NCI-H2196 (cell line): ENCODE measurements around the gene RNPC3.

Source experiments
- DNase-seq: peaks from one replicate; lab custom pipeline; 2025; ENCODE audit not compliant: unreplicated experiment; lab: John Stamatoyannopoulos, UW

RNPC3 gene

GRCh38 chr1:103525607-103526507, at the start of gene RNPC3:
Gene RNPC3 (plus strand): TSS chr1:103525699. CDS start chr1:103526071, 372 bp downstream.
- DNase-seq = peak; percentile 93

- DNase-seq = no peak
These were observed 48.4 kb upstream of the RNPC3 start for GRCh38 chr1:103477101-103477500.

DNA sequence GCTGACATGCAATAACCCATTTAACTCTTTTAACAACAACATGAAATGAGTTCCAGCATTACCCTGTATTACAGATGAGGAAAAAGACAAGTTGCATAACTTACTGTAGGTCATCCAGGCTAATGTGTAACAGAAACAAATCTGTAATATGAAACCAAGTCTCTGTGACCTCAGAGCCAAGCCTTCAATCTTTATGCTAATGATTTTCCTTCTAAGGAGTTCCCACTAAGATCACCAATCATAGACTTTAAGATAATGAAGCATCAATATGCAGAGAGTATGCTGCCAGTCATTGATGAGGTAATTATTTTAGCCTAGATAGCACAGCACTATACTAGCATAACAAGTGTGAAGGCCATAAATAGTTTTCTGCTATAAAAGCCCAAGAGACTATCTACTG, 35.6 kb upstream of the RNPC3 start:
- DNase-seq = no peak

- no peak for DNase-seq
These were observed 33.4 kb upstream of the RNPC3 start for GRCh38 chr1:103492003-103492625.

DNA sequence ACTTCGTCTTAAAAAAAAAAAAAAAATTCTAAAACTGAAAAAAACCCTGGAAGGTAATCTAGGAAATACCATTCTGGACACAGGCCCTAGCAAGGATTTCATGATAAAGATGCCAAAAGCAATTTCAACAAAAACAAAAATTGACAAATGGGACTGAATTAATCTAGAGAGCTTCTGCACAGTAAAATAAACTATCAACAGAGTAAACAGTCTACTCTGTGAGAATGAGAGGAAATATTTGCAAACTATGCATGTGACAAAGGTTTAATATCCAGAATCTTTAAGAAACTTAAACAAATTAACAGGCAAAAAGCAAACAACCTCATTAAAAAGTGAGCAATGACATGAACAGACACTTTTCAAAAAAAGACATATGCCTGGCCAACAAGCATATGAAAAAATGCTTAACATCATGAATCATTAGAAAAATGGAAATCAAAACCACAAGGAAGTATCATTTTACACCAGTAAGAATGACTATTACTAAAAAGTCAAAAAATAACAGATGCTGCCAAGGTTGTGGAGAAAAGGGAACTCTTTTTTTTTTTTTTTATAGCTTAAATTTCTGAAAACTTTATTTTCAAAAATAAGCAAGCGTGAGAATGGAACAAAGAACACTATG, 29.4 kb upstream of the RNPC3 start:
- DNase-seq = no peak

- no peak for DNase-seq
These were observed 28.1 kb upstream of the RNPC3 start for GRCh38 chr1:103497404-103497803.

GRCh38 chr1:103509250-103509649, 16.2 kb upstream of the RNPC3 start:
- no peak for DNase-seq

DNA sequence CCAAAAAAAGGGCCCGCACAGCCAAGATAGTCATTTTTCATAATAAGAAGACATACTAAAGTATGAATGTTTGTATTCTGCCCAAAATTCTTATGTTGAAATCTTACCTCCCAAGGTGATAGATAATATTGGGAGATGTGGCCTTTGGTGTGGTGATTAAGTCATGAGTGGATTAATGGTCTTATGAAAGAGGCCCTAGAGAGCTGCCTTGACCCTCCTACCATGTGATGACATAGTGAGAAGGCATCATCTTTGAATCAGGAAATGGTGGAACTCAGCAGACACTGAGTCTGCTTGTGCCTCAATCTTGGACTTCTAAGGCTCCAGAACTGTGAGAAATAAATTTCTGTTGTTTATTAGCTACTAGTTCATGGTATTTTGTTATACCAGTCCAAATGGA, 11.8 kb upstream of the RNPC3 start:
- no peak for DNase-seq

- peak; percentile 29 for DNase-seq
These were observed 10.5 kb upstream of the RNPC3 start for GRCh38 chr1:103514920-103515503.

DNA sequence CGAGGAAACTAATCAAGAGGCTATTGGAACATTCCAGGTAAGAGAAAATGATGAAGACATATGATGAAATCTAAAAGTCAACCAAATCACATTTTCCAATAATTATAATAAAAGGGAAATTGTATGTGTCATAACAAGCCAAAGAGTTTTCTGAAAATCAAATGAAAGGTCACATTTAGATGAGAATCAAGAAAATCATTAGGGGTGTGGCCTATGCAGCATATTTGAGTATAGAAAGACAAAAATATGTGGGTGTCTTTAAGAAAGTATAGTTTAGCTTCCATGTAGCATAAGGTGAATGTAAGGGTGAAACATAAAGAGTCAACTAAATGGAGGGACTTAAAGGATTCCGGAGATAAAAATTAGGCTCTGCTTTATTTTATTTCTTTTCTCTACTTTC, 9.2 kb upstream of the RNPC3 start:
- DNase-seq = no peak

- DNase-seq = no peak
These were observed 8.8 kb upstream of the RNPC3 start for GRCh38 chr1:103516693-103517092.

- no peak for DNase-seq
These were observed 8.0 kb upstream of the RNPC3 start for GRCh38 chr1:103517380-103518047.

DNA sequence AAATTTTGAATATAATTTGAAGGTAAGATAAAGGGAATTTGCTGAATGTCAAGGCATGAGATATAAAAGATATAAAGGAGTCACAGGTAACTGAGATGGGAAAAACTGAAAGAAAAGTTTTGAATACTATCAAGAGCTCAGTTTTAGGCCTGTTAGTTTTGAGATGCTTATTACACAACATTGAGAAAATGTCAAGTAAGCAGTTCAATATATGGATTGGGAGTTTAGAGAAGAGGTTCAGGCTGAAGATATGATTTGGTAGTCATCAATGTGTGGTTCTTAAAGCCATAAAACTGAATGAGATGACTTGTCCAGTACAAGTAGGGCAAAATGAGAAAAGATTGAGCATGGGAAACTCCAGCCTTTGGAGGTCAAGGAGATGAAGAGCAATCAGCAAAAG, 4.7 kb upstream of the RNPC3 start:
- no peak for DNase-seq

DNA sequence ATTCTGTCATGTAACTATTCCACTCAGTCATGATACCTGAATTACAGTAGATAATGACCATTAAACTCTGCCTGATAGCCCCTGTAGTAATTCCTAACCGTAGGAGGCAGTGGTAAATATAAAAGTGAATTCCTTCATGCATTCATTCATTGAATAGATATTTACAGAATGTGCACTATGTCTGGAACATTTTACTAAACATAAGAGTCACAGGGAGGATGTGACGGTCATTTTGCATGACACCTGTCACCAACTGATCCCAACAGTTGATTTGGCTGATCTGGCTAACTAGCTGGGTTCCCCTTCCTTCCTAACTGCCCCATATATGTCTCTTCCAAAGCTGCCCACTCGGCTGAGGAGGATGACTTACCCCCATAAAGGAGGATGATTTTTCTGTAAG, 2.2 kb upstream of the RNPC3 start:
- no peak for DNase-seq

DNA sequence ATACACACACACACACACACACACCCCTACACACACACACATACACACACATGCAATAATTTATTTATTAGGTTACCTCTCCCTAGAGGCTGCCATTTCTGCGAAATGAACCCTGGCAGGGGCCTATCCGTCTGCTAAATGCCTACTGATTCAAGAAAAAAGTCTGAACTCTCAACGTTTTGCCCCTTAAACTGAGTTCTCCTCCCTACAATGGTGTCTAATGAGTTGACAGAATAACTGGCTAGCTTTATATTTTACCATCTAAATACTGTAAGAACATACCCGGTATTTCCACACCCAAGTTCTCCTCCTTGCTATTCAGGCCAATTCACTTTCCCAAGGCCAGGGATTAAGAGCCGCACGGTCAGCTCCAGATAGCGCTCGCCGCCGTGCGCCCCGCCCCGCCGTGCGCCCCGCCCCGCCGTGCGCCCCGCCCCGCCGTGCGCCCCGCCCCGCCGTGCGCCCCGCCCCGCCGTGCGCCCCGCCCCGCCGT, 339 bp upstream of the RNPC3 start:
- DNase-seq = peak; percentile 53

- DNase-seq = no peak
These were observed 1.8 kb downstream of the RNPC3 start for GRCh38 chr1:103527331-103527730.

GRCh38 chr1:103529746-103530145, 4.2 kb downstream of the RNPC3 start:
- DNase-seq = no peak

DNA sequence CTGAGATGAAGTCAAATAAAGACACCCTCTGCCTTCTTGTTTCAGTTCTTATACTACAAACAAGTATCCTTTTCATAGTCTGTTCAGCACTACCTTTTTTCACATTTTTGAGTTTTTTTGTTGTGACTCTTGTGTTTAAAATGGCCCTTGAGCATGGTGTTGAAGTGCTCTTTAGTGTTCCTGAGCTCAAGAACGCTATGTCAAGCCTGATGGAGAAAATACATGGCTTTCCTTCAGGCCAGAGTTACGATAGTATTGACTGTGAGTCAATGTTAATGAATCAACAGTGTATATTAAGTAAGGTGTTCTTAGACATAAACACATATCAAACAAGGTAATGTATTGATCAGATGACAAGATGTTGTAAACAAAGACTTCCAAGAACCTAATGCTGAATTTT, 12.7 kb downstream of the RNPC3 start:
- no peak for DNase-seq

- DNase-seq = no peak
These were observed 15.9 kb downstream of the RNPC3 start for GRCh38 chr1:103541431-103541830.

- no peak for DNase-seq
These were observed 21.0 kb downstream of the RNPC3 start for GRCh38 chr1:103546496-103546895.

GRCh38 chr1:103547840-103548239, 22.3 kb downstream of the RNPC3 start:
- no peak for DNase-seq
